ENCODE measurements around the gene PRPF40A.

PRPF40A gene

GRCh38 chr2:152693033-152693432, 24.2 kb downstream of the PRPF40A start:
- no peak overlapping the region for H3K27ac ChIP-seq (ENCODE audit: low read depth, low read length)
- no peak overlapping the region for H3K9ac ChIP-seq (ENCODE audit: low read depth, low read length)
- H3K4me1 ChIP-seq (ENCODE audit: insufficient read depth, low read length): no peaks in the 10 kb centered on the region; the same call in 1 of the 2 replicates
- H3K27me3 ChIP-seq (ENCODE audit: insufficient read depth, low read length): no peaks in the 10 kb centered on the region
- no peaks in the 10 kb centered on the region for H3K9me3 ChIP-seq (ENCODE audit: insufficient read depth, low read depth, low read length)
- H3K4me3 ChIP-seq (ENCODE audit: low read length): no peak overlapping the region
- WGBS: 80% methylated on average over 1 of the region's 4 CpGs
- H3K36me3 ChIP-seq (ENCODE audit: insufficient read depth, low read length): peaks cover 75% of the 10 kb centered on the region

- H3K4me1 ChIP-seq (ENCODE audit: insufficient read depth, low read length): no peaks in the 10 kb centered on the region
- no peak overlapping the region for H3K4me3 ChIP-seq (ENCODE audit: low read length)
- H3K27me3 ChIP-seq (ENCODE audit: insufficient read depth, low read length): no peaks in the 10 kb centered on the region
- peaks cover 9% of the 10 kb centered on the region for H3K9me3 ChIP-seq (ENCODE audit: insufficient read depth, low read depth, low read length)
- no peak overlapping the region for H3K9ac ChIP-seq (ENCODE audit: low read depth, low read length)
- H3K27ac ChIP-seq (ENCODE audit: low read depth, low read length): no peak overlapping the region
- peaks cover 90% of the 10 kb centered on the region for H3K36me3 ChIP-seq (ENCODE audit: insufficient read depth, low read length)
Observed at GRCh38 chr2:152686321-152686720, 30.9 kb downstream of the PRPF40A start.

DNA sequence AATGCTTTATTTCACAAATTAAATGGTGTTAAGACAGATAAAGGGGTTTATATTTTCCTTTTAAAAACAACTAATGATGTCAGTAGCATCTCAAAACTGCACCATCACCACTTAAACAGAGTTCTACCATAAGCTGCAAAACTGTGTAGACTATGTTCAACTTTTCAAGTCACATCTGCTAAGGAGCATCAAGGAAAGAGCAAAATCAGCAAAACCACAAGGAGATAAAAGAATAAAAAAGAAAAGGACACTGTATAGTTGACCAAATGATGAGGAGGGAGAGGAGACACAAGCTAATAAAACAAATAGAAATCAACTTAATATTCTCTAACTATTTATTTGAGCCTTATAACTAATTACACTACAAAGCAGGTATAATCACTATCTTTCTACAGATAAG, 33.9 kb downstream of the PRPF40A start:
- Histone ChIP-seq H3K9ac (ENCODE audit: low read depth, low read length) (no peak overlapping the region), H3K9me3 (ENCODE audit: insufficient read depth, low read depth, low read length) (peaks cover 9% of the 10 kb centered on the region), H3K36me3 (ENCODE audit: insufficient read depth, low read length) (peaks cover 92% of the 10 kb centered on the region), H3K27ac (ENCODE audit: low read depth, low read length) (no peak overlapping the region), H3K4me1 (ENCODE audit: insufficient read depth, low read length) (no peaks in the 10 kb centered on the region), H3K27me3 (ENCODE audit: insufficient read depth, low read length) (no peaks in the 10 kb centered on the region), H3K4me3 (ENCODE audit: low read length) (no peak overlapping the region)

DNA sequence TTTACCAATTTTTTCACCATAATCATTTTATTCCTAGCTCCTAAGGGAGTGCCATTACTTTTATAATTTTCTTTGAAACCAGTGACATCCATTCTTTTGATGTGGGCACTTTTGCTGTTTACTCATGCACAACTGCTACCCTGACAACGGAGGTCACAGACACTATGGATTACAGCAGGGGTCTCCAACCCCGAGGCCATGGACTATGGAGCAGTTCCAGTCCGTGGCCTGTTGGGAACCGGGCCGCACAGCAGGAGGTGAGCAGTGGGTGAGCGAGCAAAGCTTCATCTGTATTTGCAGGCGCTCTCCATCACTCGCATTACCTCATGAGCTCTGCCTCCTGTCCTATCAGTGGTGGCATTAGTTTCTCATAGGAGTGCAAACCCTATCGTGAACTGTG, 34.6 kb downstream of the PRPF40A start:
- Histone ChIP-seq H3K9ac (ENCODE audit: low read depth, low read length) (no peak overlapping the region), H3K27me3 (ENCODE audit: insufficient read depth, low read length) (no peaks in the 10 kb centered on the region), H3K4me1 (ENCODE audit: insufficient read depth, low read length) (no peaks in the 10 kb centered on the region), H3K9me3 (ENCODE audit: insufficient read depth, low read depth, low read length) (peaks cover 9% of the 10 kb centered on the region), H3K36me3 (ENCODE audit: insufficient read depth, low read length) (peaks cover 92% of the 10 kb centered on the region), H3K27ac (ENCODE audit: low read depth, low read length) (no peak overlapping the region), H3K4me3 (ENCODE audit: low read length) (no peak overlapping the region)
- WGBS: 92% methylated on average over 9 of the region's 9 CpGs

- Histone ChIP-seq H3K9ac (ENCODE audit: low read depth, low read length) (no peak overlapping the region), H3K27me3 (ENCODE audit: insufficient read depth, low read length) (no peaks in the 10 kb centered on the region), H3K36me3 (ENCODE audit: insufficient read depth, low read length) (peaks cover 97% of the 10 kb centered on the region), H3K4me3 (ENCODE audit: low read length) (no peak overlapping the region), H3K9me3 (ENCODE audit: insufficient read depth, low read depth, low read length) (peaks cover 9% of the 10 kb centered on the region), H3K27ac (ENCODE audit: low read depth, low read length) (no peak overlapping the region), H3K4me1 (ENCODE audit: insufficient read depth, low read length) (no peaks in the 10 kb centered on the region)
- 100% methylated on average over 2 of the region's 2 CpGs for WGBS
Observed at GRCh38 chr2:152678808-152679207, 38.5 kb downstream of the PRPF40A start.

DNA sequence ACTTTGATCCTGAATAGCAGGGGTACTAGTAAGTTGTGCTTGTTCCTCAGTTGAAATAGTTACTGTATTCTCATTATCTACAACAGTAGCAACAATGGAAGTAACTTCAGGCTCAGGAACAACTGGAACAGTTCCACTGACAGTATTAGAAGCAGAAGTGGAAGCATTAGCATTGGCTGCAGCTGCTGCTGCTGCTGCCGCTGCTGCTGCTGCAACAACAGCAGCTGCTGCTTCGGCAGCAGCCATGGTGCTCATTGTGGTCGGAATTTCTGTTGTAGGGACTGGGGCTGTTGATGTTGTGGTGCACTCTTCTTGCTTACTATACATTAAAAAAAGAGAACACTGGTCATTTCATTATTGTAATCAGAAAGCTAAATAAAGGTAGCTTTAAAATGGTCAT, 40.8 kb downstream of the PRPF40A start:
- Histone ChIP-seq H3K4me1 (ENCODE audit: insufficient read depth, low read length) (no peaks in the 10 kb centered on the region), H3K4me3 (ENCODE audit: low read length) (no peak overlapping the region), H3K27me3 (ENCODE audit: insufficient read depth, low read length) (no peaks in the 10 kb centered on the region), H3K9me3 (ENCODE audit: insufficient read depth, low read depth, low read length) (no peaks in the 10 kb centered on the region), H3K9ac (ENCODE audit: low read depth, low read length) (no peak overlapping the region), H3K27ac (ENCODE audit: low read depth, low read length) (no peak overlapping the region), H3K36me3 (ENCODE audit: insufficient read depth, low read length) (peaks cover 99% of the 10 kb centered on the region)
- 100% methylated on average over 3 of the region's 3 CpGs for WGBS

DNA sequence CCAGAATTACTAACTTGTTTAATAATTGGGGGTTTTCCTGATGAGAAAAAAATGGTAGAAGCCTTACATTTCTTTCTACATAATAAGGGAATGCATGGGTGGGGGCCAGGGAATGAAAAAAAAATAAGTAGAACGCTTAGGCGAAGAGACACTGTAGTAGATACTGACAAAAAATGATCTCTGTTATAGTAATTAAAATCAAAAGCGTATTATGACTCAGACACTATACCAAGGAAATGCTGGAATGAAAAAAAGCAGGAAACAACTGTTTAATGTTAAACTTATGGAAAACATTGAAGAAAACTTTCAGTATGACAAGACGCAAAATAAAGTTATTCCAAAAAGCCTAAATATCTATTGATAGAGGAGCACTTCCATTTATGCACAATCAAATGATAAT, 42.9 kb downstream of the PRPF40A start:
- H3K9ac ChIP-seq (ENCODE audit: low read depth, low read length): no peak overlapping the region
- WGBS: 93% methylated on average over 3 of the region's 4 CpGs
- no peaks in the 10 kb centered on the region for H3K27me3 ChIP-seq (ENCODE audit: insufficient read depth, low read length)
- no peak overlapping the region for H3K27ac ChIP-seq (ENCODE audit: low read depth, low read length)
- H3K4me3 ChIP-seq (ENCODE audit: low read length): no peak overlapping the region
- no peaks in the 10 kb centered on the region for H3K4me1 ChIP-seq (ENCODE audit: insufficient read depth, low read length)
- H3K9me3 ChIP-seq (ENCODE audit: insufficient read depth, low read depth, low read length): no peaks in the 10 kb centered on the region
- peaks cover 100% of the 10 kb centered on the region for H3K36me3 ChIP-seq (ENCODE audit: insufficient read depth, low read length)

DNA sequence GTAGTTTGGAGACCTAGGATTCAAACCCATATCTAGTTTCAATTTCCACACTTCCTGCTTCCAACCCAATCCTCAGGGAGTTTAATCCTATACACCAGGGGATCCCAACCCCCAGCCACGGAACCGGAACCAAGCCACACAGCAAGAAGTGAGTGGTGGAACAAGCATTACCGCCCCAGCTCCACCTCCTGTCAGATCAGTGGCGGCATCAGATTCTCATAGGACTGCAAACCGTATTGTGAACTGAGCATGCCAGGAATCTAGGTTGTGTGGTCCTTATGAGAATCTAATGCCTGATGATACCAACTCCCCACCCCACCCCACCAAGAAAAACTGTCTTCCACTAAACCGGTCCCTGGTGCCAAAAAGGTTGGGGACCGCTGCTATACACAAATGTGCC, 52.5 kb downstream of the PRPF40A start:
- no peak overlapping the region for H3K9ac ChIP-seq (ENCODE audit: low read depth, low read length)
- no peaks in the 10 kb centered on the region for H3K4me1 ChIP-seq (ENCODE audit: insufficient read depth, low read length)
- no peaks in the 10 kb centered on the region for H3K27me3 ChIP-seq (ENCODE audit: insufficient read depth, low read length)
- peaks cover 98% of the 10 kb centered on the region for H3K36me3 ChIP-seq (ENCODE audit: insufficient read depth, low read length)
- no peak overlapping the region for H3K4me3 ChIP-seq (ENCODE audit: low read length)
- H3K9me3 ChIP-seq (ENCODE audit: insufficient read depth, low read depth, low read length): no peaks in the 10 kb centered on the region
- H3K27ac ChIP-seq (ENCODE audit: low read depth, low read length): no peak overlapping the region
- WGBS: 96% methylated on average over 7 of the region's 7 CpGs

DNA sequence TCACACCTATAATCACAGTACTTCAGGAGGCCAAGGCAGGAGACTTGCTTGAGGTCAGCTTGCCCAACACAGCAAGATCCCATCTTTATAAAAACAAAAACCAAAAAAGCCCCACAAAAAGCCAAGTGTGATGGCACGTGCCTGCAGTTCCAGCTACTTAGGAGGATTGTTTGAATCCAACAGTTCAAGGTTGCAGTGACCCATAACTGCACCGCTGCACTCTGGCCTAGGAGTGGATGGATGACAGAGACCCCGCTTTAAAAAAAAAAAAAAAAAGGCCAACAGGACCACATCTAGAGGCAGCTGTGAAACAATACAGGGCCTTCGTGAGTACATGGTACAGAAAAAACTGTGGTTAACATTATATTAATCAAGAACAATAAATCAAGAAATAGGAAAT, 56.2 kb downstream of the PRPF40A start:
- no peaks in the 10 kb centered on the region for H3K27me3 ChIP-seq (ENCODE audit: insufficient read depth, low read length)
- H3K36me3 ChIP-seq (ENCODE audit: insufficient read depth, low read length): peaks cover 97% of the 10 kb centered on the region
- H3K27ac ChIP-seq (ENCODE audit: low read depth, low read length): no peak overlapping the region
- WGBS: 95% methylated on average over 3 of the region's 4 CpGs
- no peaks in the 10 kb centered on the region for H3K9me3 ChIP-seq (ENCODE audit: insufficient read depth, low read depth, low read length)
- H3K4me3 ChIP-seq (ENCODE audit: low read length): no peak overlapping the region
- H3K9ac ChIP-seq (ENCODE audit: low read depth, low read length): no peak overlapping the region
- no peaks in the 10 kb centered on the region for H3K4me1 ChIP-seq (ENCODE audit: insufficient read depth, low read length)

GRCh38 chr2:152658221-152658620, 59.0 kb downstream of the PRPF40A start:
- Histone ChIP-seq H3K27ac (ENCODE audit: low read depth, low read length) (no peak overlapping the region), H3K4me1 (ENCODE audit: insufficient read depth, low read length) (no peaks in the 10 kb centered on the region), H3K36me3 (ENCODE audit: insufficient read depth, low read length) (peaks cover 97% of the 10 kb centered on the region), H3K9me3 (ENCODE audit: insufficient read depth, low read depth, low read length) (no peaks in the 10 kb centered on the region), H3K9ac (ENCODE audit: low read depth, low read length) (no peak overlapping the region), H3K4me3 (ENCODE audit: low read length) (no peak overlapping the region), H3K27me3 (ENCODE audit: insufficient read depth, low read length) (no peaks in the 10 kb centered on the region)
- WGBS: no CpG with 5 or more reads among the region's 1 CpG

DNA sequence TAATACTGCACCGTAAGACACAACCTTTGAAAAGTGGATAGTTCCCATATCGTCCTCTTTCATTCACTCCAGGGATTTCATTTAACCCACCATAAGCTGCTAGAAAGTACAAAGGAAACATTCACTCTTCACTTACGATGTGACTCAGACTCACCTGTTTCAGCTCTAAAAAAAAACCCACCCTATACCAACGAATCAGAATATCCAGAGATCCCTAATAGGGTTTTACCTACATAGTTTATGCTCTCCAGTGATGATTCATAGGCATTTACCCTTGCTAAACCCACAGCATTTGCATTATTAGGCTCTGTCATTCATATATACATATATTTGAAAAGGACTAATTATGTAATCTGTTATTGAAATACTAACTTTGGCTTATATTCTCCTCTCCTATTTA, 60.2 kb downstream of the PRPF40A start:
- 92% methylated on average over 4 of the region's 4 CpGs for WGBS
- peaks cover 90% of the 10 kb centered on the region for H3K36me3 ChIP-seq (ENCODE audit: insufficient read depth, low read length)

GRCh38 chr2:152655880-152656279, 61.4 kb downstream of the PRPF40A start:
- no CpG with 5 or more reads among the region's 1 CpG for WGBS
- H3K4me3 ChIP-seq (ENCODE audit: low read length): no peak overlapping the region
- peaks cover 82% of the 10 kb centered on the region for H3K36me3 ChIP-seq (ENCODE audit: insufficient read depth, low read length)

More for the DNA sequence above, 60.2 kb downstream of the PRPF40A start:
- Histone ChIP-seq H3K27ac (ENCODE audit: low read depth, low read length) (no peak overlapping the region), H3K4me1 (ENCODE audit: insufficient read depth, low read length) (0 out of 2 replicates have a peak, but pooled peaks cover 2% of the 10 kb centered on the region), H3K4me3 (ENCODE audit: low read length) (no peak overlapping the region), H3K27me3 (ENCODE audit: insufficient read depth, low read length) (no peaks in the 10 kb centered on the region), H3K9ac (ENCODE audit: low read depth, low read length) (no peak overlapping the region), H3K9me3 (ENCODE audit: insufficient read depth, low read depth, low read length) (no peaks in the 10 kb centered on the region)

More at GRCh38 chr2:152655880-152656279, 61.4 kb downstream of the PRPF40A start:
- Histone ChIP-seq H3K27ac (ENCODE audit: low read depth, low read length) (no peak overlapping the region), H3K9me3 (ENCODE audit: insufficient read depth, low read depth, low read length) (no peaks in the 10 kb centered on the region), H3K9ac (ENCODE audit: low read depth, low read length) (no peak overlapping the region), H3K27me3 (ENCODE audit: insufficient read depth, low read length) (no peaks in the 10 kb centered on the region), H3K4me1 (ENCODE audit: insufficient read depth, low read length) (0 out of 2 replicates have a peak, but pooled peaks cover 6% of the 10 kb centered on the region)
